HUDEP-2 (cell line): ENCODE measurements around the gene CAPZA2.
A peak's percentile ranks its signal among the peaks of the same experiment; 100 is the strongest.
"Not testable (repeated sequence)": the region's sequence is repeated elsewhere in the genome, so short reads cannot be mapped to it uniquely, and the experiment has no call there.

Source experiments
- DNase-seq, 76 experiments: peaks; one replicate each; lab custom pipeline; 2025; ENCODE audit not compliant: unreplicated experiment in 76 of 76; lab: John Stamatoyannopoulos, UW

The CAPZA2 gene

GRCh38 chr7:116911801-116912200 is 49.4 kb downstream of the CAPZA2 start:
- no peak for DNase-seq

- no peak for DNase-seq
Observed at GRCh38 chr7:116912269-116912909, 50.0 kb downstream of the CAPZA2 start.

GRCh38 chr7:116918704-116919103 is 56.3 kb downstream of the CAPZA2 start:
- no peak for DNase-seq

GRCh38 chr7:116920359-116920758 is 58.0 kb downstream of the CAPZA2 start:
- DNase-seq: no peak

- no peak for DNase-seq
Observed at GRCh38 chr7:116922545-116922944, 60.2 kb downstream of the CAPZA2 start.

- DNase-seq: no peak
Observed at GRCh38 chr7:116924741-116925140, 62.4 kb downstream of the CAPZA2 start.

GRCh38 chr7:116929021-116929420 is 66.6 kb downstream of the CAPZA2 start:
- no peak for DNase-seq

- peak in 68 of 76 experiments; percentile 2 to 75 (median 55) for DNase-seq
Observed at GRCh38 chr7:116929914-116930913, 67.8 kb downstream of the CAPZA2 start.

- no peak for DNase-seq
Observed at GRCh38 chr7:116932566-116932965, 70.2 kb downstream of the CAPZA2 start.

GRCh38 chr7:116933465-116933864 is 71.1 kb downstream of the CAPZA2 start:
- no peak for DNase-seq

GRCh38 chr7:116934580-116934979 is 72.2 kb downstream of the CAPZA2 start:
- no peak for DNase-seq

GRCh38 chr7:116936844-116937243 is 74.5 kb downstream of the CAPZA2 start:
- not testable (repeated sequence) for DNase-seq

GRCh38 chr7:116938678-116939077 is 76.3 kb downstream of the CAPZA2 start:
- DNase-seq: no peak

- DNase-seq: no peak
Observed at GRCh38 chr7:116940689-116941370, 78.4 kb downstream of the CAPZA2 start.

GRCh38 chr7:116942504-116942903 is 80.1 kb downstream of the CAPZA2 start:
- DNase-seq: no peak

GRCh38 chr7:116948934-116949333 is 86.5 kb downstream of the CAPZA2 start:
- DNase-seq: no peak

- DNase-seq: peak in 67 of 76 experiments; percentile 16 to 78 (median 48)
Observed at GRCh38 chr7:116949941-116950801, 87.8 kb downstream of the CAPZA2 start.

- DNase-seq: peak in 30 of 76 experiments; percentile 4 to 64 (median 23)
Observed at GRCh38 chr7:116950889-116951351, 88.5 kb downstream of the CAPZA2 start.

- DNase-seq: peak in 4 of 76 experiments; percentile 1 to 32 (median 22)
Observed at GRCh38 chr7:116951366-116952292, 89.2 kb downstream of the CAPZA2 start.
